Measurements from ENCODE around the gene DDX18. TPM values are rescaled to one million over a fixed set of nuclear protein-coding genes. Genes with fewer than 3 reads are reported as not detected.
"Not testable (repeated sequence)": the region's sequence is repeated elsewhere in the genome, so short reads cannot be mapped to it uniquely, and the experiment has no call there.

DDX18 gene
- total RNA-seq, 1 donor from 2014 or later = 128 TPM

DNA sequence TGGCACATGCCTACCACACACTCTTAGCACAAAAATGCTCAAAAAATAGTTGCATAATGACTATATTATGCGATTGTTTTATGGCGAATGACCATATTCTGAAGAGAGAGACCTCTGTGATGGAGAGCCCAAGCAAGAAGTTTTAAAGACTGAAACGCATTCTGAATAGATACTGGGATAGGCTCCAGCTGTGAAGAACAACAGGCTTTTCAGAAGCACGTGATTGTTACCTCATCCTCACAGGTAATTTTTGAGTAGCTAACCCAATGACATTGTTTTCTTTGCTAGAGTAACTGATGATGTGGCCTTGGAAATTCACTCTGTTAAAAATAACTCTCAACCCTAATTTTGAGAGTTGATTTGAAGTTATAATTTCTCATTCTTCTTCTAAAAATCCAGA, 2.0 kb upstream of the DDX18 start:
- Mint-ChIP-seq H3K4me3 (ENCODE audit: low read depth) (no peak overlapping the region), H3K9me3 (no peaks in the 10 kb centered on the region), H3K4me1 (ENCODE audit: low read depth) (peaks cover 11% of the 10 kb centered on the region), H3K27me3 (ENCODE audit: low read depth) (no peaks in the 10 kb centered on the region), H3K36me3 (ENCODE audit: low read depth) (peaks cover 21% of the 10 kb centered on the region), H3K27ac (no peak overlapping the region)
- intact Hi-C loops (cut with micrococcal nuclease) = loop anchor here (5.0 to 10.0 kb wide), 3 partner anchors 122 to 502 kb away; no protein-coding TSS in a partner anchor
- no peak for DNase-seq (ENCODE audit: low spot score)

DNA sequence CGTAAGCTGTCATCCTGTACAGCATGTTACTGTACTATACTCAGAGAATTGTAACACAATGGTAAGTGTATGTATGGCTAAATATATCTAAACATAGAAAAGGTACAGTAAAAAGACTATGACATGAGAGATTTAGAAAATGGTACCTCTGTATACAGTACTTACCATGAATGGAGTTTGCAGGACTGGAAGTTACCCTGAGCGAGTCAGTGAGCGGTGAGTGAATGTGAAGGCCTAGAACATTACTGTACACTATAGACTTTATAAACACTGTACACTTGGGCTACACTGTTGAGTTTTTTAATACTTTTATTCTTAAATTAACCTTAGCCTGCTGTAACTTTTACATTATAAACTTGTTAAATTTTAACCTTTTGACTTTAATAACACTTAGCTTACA, 1.5 kb downstream of the DDX18 start:
- intact Hi-C loops (cut with micrococcal nuclease) = loop anchor here (10.0 kb wide), 2 partner anchors 119 to 499 kb away; no protein-coding TSS in a partner anchor

DNA sequence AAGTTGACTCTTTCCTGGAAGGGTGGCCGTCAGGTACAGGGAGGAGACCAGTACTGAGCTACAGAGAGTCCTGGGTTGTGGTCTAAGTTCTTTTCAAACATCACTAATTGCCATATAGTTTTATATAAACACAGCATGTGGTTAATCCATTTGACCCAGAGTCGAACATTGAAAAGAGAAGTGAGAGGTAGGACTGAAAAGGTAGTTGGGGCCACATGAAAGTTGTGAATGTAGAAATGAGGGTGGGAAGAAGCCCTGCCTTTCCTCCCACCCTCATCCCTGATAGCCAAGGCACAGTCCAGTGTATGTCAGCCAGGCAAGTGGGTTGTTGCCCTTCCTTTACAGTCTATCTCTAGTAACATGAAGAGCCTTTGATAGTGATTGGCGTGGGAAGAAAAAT, 4.4 kb downstream of the DDX18 start:
- Mint-ChIP-seq H3K9me3 (no peaks in the 10 kb centered on the region), H3K4me1 (ENCODE audit: low read depth) (peaks cover 24% of the 10 kb centered on the region), H3K4me3 (ENCODE audit: low read depth) (no peak overlapping the region), H3K36me3 (ENCODE audit: low read depth) (peaks cover 82% of the 10 kb centered on the region), H3K27me3 (ENCODE audit: low read depth) (no peaks in the 10 kb centered on the region), H3K27ac (no peak overlapping the region)
- intact Hi-C loops (cut with micrococcal nuclease) = loop anchor here (10.0 kb wide), 2 partner anchors 116 to 496 kb away; no protein-coding TSS in a partner anchor
- DNase-seq (ENCODE audit: low spot score) = no peak

More for the DNA sequence above, 1.5 kb downstream of the DDX18 start:
- Mint-ChIP-seq H3K27me3 (ENCODE audit: low read depth) (no peaks in the 10 kb centered on the region), H3K27ac (no peak overlapping the region), H3K4me1 (ENCODE audit: low read depth) (peaks cover 24% of the 10 kb centered on the region), H3K4me3 (ENCODE audit: low read depth) (peak overlapping the region; percentile 90), H3K36me3 (ENCODE audit: low read depth) (peaks cover 56% of the 10 kb centered on the region), H3K9me3 (no peaks in the 10 kb centered on the region)
- DNase-seq (ENCODE audit: low spot score) = no peak

DNA sequence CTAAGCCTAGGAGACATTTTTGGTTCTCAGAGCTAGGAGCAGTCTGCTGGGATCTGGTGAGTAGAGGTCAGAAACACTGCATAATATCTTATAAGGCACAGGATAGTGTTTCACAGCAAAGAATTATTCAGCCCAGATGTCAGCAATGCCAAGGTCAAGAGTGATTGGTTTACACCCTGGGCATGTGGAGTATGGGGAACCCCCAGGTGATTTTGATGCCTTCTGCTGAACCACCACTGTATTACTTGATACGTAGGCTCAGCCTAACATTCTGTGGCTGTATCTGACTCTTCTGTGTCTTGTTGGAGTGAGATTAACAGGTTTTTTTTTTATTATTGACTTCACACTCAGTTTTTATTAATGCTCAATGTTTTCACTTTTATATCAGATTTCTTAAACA, 6.0 kb downstream of the DDX18 start:
- H3K9me3 Mint-ChIP-seq = no peaks in the 10 kb centered on the region
- no peak overlapping the region for H3K27ac Mint-ChIP-seq
- H3K36me3 Mint-ChIP-seq (ENCODE audit: low read depth) = peaks cover 91% of the 10 kb centered on the region
- intact Hi-C loops (cut with micrococcal nuclease) = no loop called here
- H3K27me3 Mint-ChIP-seq (ENCODE audit: low read depth) = no peaks in the 10 kb centered on the region
- peaks cover 24% of the 10 kb centered on the region for H3K4me1 Mint-ChIP-seq (ENCODE audit: low read depth)
- no peak for DNase-seq (ENCODE audit: low spot score)
- H3K4me3 Mint-ChIP-seq (ENCODE audit: low read depth) = no peak overlapping the region

DNA sequence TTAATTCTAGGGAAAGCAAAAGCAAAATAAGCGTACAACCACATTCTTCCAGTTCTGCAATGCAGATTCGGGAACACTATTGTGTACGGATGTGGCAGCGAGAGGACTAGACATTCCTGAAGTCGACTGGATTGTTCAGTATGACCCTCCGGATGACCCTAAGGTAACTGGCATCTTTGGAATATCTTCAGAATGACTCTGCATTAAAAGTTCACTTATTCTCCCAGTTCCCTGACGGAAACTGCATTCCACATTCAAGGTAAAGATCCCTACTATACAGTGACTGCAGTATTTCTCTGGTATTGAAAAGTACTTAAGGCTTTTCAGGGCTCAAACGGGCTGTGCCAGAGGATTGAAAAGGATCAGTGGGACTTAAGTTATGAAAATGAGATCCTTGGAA, 10.9 kb downstream of the DDX18 start:
- Mint-ChIP-seq H3K27ac (no peak overlapping the region), H3K4me1 (ENCODE audit: low read depth) (peaks cover 2% of the 10 kb centered on the region), H3K9me3 (no peaks in the 10 kb centered on the region), H3K4me3 (ENCODE audit: low read depth) (no peak overlapping the region), H3K36me3 (ENCODE audit: low read depth) (peaks cover 95% of the 10 kb centered on the region), H3K27me3 (ENCODE audit: low read depth) (no peaks in the 10 kb centered on the region)
- no peak for DNase-seq (ENCODE audit: low spot score)
- intact Hi-C loops (cut with micrococcal nuclease) = no loop called here

DNA sequence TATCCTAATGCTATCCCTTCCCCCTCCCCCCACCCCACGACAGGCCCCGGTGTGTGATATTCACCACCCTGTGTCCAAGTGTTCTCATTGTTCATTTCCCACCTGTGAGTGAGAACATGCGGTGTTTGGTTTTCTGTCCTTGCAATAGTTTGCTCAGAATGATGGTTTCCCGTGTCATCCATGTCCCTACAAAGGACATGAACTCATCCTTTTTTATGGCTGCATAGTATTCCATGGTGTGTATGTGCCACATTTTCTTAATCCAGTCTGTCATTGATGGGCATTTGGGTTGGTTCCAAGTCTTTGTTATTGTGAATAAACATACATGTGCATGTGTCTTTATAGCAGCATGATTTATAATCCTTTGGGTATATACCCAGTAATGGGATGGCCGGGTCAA, 13.0 kb downstream of the DDX18 start:
- H3K27me3 Mint-ChIP-seq (ENCODE audit: low read depth); DNase-seq (ENCODE audit: low spot score); H3K4me3 Mint-ChIP-seq (ENCODE audit: low read depth); H3K27ac Mint-ChIP-seq; H3K9me3 Mint-ChIP-seq; intact Hi-C loops (cut with micrococcal nuclease); H3K4me1 Mint-ChIP-seq (ENCODE audit: low read depth): not testable (repeated sequence)
- H3K36me3 Mint-ChIP-seq (ENCODE audit: low read depth) = peaks cover 92% of the 10 kb centered on the region

DNA sequence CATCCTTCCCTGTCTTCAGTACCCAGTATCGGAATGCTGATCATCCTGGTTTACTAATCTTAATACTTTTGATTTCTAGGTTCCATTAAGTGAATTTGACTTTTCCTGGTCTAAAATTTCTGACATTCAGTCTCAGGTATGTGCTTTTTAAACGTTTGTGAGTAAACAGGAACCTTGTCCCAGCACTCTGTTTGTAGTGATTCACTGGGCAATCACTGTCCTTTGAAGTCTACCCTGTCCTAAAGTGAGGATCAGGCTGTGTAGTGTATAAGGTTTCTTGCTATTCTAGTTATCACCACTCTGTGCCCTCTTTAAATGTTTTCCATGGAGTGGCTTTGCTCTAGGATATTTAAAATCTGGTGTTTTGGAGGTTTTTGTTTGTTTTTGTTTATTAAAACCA, 14.4 kb downstream of the DDX18 start:
- Mint-ChIP-seq H3K27ac (no peak overlapping the region), H3K36me3 (ENCODE audit: low read depth) (peaks cover 92% of the 10 kb centered on the region), H3K4me3 (ENCODE audit: low read depth) (no peak overlapping the region), H3K27me3 (ENCODE audit: low read depth) (no peaks in the 10 kb centered on the region), H3K4me1 (ENCODE audit: low read depth) (no peaks in the 10 kb centered on the region), H3K9me3 (no peaks in the 10 kb centered on the region)
- intact Hi-C loops (cut with micrococcal nuclease) = no loop called here
- DNase-seq (ENCODE audit: low spot score) = no peak

DNA sequence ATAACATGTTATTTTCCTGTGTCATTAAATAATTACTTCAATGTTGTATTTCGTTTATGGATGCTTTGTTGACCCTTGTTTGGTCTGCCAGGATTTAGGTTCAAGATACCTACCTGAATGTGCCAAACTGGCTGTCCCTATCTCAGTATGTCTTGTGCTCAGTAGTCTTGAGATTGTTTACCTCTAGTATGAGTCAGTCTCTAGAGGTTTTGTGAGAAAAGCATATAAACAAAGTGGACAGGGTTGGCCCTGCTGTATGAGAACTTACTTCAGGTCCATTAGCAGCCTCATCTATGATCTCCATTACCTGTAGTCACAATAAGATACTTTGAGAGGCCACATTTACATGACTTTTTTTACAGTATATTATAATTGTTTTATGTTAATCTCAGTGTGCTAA, 17.8 kb downstream of the DDX18 start:
- H3K4me1 Mint-ChIP-seq (ENCODE audit: low read depth) = peaks cover 2% of the 10 kb centered on the region
- H3K27ac Mint-ChIP-seq = no peak overlapping the region
- H3K27me3 Mint-ChIP-seq (ENCODE audit: low read depth) = no peaks in the 10 kb centered on the region
- DNase-seq (ENCODE audit: low spot score) = no peak
- intact Hi-C loops (cut with micrococcal nuclease) = no loop called here
- no peaks in the 10 kb centered on the region for H3K9me3 Mint-ChIP-seq
- peaks cover 65% of the 10 kb centered on the region for H3K36me3 Mint-ChIP-seq (ENCODE audit: low read depth)
- H3K4me3 Mint-ChIP-seq (ENCODE audit: low read depth) = no peak overlapping the region

DNA sequence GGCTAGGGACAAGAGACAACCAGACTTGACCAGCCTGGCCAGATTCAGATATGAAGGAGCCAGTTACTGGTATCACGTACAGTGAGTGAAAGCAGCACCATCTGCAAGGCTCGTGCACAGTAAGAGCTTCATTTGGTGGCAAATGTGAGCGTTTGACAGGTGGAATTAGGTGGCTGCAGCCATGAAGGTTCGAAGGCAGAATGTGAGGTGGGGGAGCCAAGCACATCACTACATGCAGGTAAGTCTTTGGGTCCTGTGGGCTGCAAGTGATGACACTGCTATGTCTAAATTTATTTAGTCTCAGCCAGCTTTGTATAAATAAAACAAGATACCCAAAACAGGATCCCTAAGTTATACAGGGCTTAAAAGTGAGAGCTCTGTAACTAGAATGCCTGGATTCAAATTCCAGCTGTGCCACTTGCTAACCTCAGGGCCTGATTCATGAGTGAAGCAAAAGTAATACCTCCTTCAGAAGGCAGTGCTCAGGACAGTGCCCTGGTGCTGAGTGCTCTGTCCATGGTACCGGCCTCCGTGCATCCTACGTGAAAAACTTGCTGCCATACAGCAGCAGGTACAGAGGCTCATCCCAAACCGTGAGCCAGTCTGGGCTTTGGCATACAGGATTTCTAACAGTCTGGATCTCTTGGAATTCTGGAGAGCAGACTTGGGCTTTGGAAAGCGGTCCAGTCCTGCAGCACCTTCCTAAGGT, 18.6 kb downstream of the DDX18 start:
- no peaks in the 10 kb centered on the region for H3K9me3 Mint-ChIP-seq
- no peak overlapping the region for H3K4me3 Mint-ChIP-seq (ENCODE audit: low read depth)
- intact Hi-C loops (cut with micrococcal nuclease) = no loop called here
- H3K27ac Mint-ChIP-seq = no peak overlapping the region
- no peak for DNase-seq (ENCODE audit: low spot score)
- peaks cover 58% of the 10 kb centered on the region for H3K36me3 Mint-ChIP-seq (ENCODE audit: low read depth)
- peaks cover 2% of the 10 kb centered on the region for H3K4me1 Mint-ChIP-seq (ENCODE audit: low read depth)
- no peaks in the 10 kb centered on the region for H3K27me3 Mint-ChIP-seq (ENCODE audit: low read depth)

DNA sequence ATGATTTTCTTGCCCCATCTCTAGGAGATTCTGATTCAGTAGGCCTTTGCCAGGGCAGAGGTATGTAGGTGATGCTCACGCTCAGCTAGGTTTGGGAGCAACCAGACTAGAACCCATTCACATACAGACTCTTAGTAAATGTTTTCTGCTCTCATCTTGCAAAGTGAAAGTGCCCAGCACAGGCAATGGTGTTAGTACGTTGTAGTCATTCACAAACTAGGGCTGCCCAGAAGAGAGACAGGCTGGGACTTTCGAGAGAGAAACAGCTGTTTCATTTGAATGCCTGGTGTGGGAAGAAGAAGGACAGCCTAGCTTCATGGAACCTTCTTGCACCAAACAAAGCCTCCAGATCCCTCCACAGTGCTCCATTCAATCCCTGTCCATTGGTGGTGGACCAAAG, 19.4 kb downstream of the DDX18 start:
- Mint-ChIP-seq H3K4me1 (ENCODE audit: low read depth) (peaks cover 2% of the 10 kb centered on the region), H3K9me3 (no peaks in the 10 kb centered on the region), H3K36me3 (ENCODE audit: low read depth) (peaks cover 49% of the 10 kb centered on the region), H3K4me3 (ENCODE audit: low read depth) (no peak overlapping the region), H3K27me3 (ENCODE audit: low read depth) (no peaks in the 10 kb centered on the region), H3K27ac (no peak overlapping the region)
- intact Hi-C loops (cut with micrococcal nuclease) = no loop called here
- no peak for DNase-seq (ENCODE audit: low spot score)

DNA sequence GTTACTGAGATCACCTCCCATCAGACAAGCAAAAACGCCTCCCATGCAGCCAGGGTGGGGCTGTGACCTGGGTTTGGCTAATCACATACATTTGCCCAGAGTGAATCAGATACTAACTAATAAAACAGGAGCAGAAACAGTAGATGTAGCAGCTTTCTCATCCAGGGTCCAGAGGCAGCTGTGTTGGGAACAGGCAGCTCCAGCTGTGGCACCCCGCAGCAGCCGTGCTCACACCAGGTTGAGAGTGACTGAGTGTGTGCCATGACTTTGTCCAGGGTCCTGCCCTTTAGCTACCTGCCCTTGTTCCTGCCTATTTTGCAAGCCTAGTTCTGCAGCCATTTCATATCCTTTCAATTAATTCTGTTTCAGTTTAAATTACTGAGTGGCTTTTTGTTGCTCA, 20.5 kb downstream of the DDX18 start:
- H3K9me3 Mint-ChIP-seq = no peaks in the 10 kb centered on the region
- no peaks in the 10 kb centered on the region for H3K27me3 Mint-ChIP-seq (ENCODE audit: low read depth)
- H3K27ac Mint-ChIP-seq = no peak overlapping the region
- peaks cover 38% of the 10 kb centered on the region for H3K36me3 Mint-ChIP-seq (ENCODE audit: low read depth)
- no peak for DNase-seq (ENCODE audit: low spot score)
- peaks cover 2% of the 10 kb centered on the region for H3K4me1 Mint-ChIP-seq (ENCODE audit: low read depth)
- intact Hi-C loops (cut with micrococcal nuclease) = no loop called here
- H3K4me3 Mint-ChIP-seq (ENCODE audit: low read depth) = no peak overlapping the region

DNA sequence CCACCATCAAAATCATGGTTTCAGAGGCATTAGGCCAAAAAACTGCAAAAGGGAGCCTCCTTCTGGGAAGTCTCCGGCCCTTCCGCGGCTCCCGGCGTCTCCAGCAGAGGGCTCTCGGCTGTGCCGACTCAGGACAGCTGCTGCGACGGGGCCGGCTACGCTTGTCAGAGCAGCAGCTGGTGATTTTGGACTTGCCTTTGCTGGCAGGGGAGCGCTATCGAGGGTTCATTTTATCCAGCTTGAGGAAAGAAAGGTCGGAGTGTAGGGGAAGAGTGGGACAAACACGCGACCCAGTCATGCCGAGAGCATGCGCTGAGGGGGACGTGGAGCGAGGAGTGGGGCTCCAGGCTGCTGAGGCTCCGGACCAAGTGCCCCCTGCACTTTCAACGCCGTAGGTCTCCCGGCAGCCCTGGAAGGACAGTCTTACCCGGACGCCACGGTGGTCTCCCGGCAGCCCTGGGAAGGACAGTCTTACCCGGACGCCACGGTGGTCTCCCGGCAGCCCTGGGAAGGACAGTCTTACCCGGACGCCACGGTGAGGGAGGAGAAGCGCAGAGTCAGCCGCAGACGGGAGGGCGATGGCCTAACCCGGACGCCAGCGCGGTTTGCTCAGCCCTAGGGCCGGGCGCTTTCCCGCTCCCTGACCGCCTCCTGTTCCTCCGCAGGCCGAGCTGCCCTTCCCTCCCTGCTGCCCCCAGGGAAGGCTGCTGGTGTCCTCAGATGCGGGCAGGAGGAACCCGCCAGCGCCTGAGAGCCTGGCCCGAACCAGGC, 21.7 kb downstream of the DDX18 start:
- Mint-ChIP-seq H3K27me3 (ENCODE audit: low read depth) (no peaks in the 10 kb centered on the region), H3K9me3 (no peaks in the 10 kb centered on the region), H3K4me1 (ENCODE audit: low read depth) (peaks cover 2% of the 10 kb centered on the region), H3K27ac (no peak overlapping the region), H3K36me3 (ENCODE audit: low read depth) (peaks cover 26% of the 10 kb centered on the region), H3K4me3 (ENCODE audit: low read depth) (peak overlapping the region; percentile 43)
- intact Hi-C loops (cut with micrococcal nuclease) = loop anchor here (1.0 kb wide), 1 partner anchor 167 kb away; no protein-coding TSS in a partner anchor
- peak; percentile 20 for DNase-seq (ENCODE audit: low spot score)

DNA sequence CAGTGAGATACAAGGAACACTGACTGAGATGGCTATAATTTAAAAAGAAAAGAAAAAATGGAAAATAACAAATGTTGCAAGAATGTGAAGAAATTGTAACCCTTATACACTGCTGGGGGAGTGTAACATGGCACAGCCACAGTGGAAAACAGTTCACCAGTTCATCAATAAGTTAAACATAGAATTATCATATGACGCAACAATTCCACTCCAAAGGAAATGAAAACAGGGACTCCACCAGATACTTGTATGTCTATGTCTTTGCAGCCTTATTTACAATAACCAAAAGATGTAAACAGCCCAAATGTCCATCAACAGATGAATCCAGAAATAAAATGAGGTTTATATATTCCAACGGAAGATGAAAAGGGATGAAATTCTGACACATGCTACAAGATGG, 30.8 kb downstream of the DDX18 start:
- DNase-seq (ENCODE audit: low spot score) = no peak
- Mint-ChIP-seq H3K36me3 (ENCODE audit: low read depth) (no peaks in the 10 kb centered on the region), H3K4me1 (ENCODE audit: low read depth) (no peaks in the 10 kb centered on the region), H3K27me3 (ENCODE audit: low read depth) (peaks cover 13% of the 10 kb centered on the region), H3K9me3 (no peaks in the 10 kb centered on the region), H3K4me3 (ENCODE audit: low read depth) (no peak overlapping the region), H3K27ac (no peak overlapping the region)
- intact Hi-C loops (cut with micrococcal nuclease) = no loop called here
